Nucleus accumbens (tissue), 56 donors: ENCODE data around the gene NBPF3.
"Not testable (repeated sequence)": the region's sequence is repeated elsewhere in the genome, so short reads cannot be mapped to it uniquely, and the experiment has no call there.

Experiments used
- DNase-seq, 56 donors: peaks; one replicate each; lab custom pipeline; 2025; lab: John Stamatoyannopoulos, UW

NBPF3 gene, protein sequence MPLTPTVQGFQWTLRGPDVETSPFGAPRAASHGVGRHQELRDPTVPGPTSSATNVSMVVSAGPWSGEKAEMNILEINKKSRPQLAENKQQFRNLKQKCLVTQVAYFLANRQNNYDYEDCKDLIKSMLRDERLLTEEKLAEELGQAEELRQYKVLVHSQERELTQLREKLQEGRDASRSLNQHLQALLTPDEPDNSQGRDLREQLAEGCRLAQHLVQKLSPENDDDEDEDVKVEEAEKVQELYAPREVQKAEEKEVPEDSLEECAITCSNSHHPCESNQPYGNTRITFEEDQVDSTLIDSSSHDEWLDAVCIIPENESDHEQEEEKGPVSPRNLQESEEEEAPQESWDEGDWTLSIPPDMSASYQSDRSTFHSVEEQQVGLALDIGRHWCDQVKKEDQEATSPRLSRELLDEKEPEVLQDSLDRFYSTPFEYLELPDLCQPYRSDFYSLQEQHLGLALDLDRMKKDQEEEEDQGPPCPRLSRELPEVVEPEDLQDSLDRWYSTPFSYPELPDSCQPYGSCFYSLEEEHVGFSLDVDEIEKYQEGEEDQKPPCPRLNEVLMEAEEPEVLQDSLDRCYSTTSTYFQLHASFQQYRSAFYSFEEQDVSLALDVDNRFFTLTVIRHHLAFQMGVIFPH

DNA sequence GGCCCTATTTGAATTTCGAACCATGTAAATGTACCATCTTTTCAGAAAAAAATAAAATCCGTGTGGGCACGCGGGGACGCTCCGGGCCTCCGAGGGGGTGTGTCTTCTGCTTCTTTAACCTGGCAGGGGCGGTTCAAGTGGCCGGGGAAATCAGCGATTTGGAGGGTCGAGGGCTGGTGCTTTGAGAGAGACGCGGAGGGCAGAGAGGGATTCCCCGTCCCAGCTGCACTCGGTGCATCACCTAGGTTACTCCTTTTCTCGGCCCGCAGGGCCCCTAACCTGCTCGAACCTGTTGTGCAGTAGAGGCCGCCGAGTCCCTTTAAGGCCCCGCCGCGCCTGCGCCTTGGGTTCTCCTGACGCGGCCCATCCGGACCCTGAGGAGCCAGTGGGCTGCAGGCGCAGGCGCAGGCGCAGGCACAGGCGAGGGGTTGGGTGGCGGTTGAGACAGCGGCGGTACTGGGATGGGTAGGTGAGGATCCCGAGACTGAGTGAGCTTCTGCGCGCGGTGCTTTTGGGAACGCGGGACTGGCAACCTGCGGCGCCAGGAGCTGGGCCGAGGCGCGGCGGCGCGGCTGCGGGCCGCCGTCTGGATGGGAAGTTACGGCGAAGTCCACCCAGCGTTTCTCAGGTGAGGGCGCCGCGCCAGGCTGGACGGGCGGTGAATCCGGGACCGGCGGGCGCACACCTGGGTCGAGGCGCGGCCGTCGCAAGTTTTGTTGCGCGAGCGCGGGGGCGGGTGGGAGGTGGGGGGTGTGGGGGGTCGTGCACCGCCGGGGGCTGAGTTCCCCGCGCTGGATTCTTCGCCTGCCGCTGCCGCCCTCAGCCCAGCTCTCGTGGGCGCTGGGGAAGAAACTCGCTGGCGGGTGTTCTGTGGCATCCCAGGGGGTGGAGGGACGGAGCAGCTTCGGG lies at the start of gene NBPF3:
Gene NBPF3, plus strand, starts transcription at position 417 of the 909 bp plus-strand sequence. CDS start 4,950 bp downstream, outside the sequence.
- peak in 54 of 56 donors; percentile 22 to 92 (median 79) for DNase-seq

DNA sequence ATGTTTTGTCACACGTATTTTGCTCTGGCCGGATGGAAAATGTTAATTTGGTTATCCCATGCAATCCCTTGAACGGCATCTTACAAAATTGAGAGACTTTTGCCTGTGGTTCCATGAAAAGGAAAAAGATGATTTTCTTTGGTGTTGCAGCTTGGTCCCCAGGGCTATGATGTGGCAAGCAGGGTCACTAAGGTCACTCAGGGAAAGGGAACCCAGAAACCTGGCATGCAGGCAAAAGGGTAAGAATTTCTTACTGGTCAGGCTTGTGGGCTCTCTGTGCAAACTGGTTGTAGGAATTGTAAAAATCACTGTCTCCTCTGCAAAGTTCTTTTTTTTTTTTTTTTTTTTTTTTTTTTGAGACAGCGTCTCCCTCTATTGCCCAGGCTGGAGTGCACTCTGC lies 48.4 kb upstream of the NBPF3 start:
- DNase-seq: no peak

DNA sequence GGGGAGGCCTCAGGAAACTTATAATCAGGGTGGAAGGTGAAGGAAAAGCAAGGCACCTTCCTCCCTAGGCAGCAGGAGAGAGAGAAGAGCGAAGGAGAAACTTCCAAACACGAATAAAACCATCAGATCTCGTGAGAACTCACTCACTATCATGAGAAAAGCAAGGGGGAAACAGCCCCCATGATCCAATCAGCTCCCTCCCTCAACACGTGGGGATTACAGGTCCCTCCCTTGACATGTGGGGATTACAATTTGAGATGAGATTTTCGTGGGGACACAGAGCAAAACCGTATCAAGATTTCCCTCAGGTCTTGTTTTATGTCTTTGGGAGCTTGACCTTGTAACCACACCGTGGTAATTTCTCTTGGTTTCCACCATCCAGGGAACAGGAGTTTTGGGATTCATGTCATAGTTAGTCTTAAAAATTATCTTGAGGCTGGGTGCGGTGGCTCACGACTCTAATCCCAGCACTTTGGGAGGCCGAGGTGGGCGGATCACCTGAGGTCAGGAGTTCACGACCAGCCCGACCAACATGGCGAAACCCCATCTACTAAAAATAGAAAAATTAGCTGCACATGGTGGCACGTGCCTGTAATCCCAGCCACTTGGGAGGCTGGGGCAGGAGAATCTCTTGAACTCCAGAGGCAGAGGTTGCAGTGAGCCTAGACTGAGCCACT lies 47.2 kb upstream of the NBPF3 start:
- no peak for DNase-seq

DNA sequence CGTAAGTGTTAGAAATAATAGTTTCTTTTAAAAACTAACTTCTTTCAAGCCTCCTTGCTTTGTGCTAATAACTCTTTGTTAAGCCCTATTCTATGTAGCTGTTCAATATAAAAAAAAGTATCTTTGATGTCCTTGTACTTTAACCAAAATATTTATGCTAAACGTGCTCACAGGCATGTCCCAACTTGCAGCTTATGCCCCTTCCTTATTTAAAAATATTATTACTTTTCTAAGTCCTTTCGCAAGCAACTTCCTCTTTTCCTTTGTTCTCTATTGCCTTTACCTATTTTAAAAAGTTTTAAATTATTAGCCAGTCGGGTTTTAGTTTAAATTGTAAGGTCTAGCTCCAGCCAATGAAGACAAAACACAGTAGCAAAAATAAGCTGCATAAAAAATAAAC lies 43.4 kb upstream of the NBPF3 start:
- DNase-seq: no peak

DNA sequence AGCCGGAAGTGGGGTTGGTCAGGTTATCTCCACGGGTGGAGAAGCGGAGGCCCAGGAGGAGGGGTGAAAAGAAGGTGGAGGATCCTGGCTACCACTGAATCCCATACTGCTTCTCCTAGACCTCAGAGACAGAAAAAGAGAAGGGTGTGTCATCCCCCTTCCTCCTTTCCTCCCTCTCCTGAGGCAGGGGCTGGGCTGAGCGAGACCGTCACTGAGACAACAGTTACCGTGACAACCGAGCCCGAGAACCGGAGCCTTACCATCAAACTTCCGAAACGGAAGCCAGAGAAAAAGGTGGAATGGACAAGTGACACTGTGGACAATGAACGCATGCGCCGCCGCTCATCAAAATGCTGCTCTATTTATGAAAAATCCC lies 42.1 kb upstream of the NBPF3 start:
- DNase-seq: peak in 13 of 56 donors; percentile 1 to 51 (median 15)

DNA sequence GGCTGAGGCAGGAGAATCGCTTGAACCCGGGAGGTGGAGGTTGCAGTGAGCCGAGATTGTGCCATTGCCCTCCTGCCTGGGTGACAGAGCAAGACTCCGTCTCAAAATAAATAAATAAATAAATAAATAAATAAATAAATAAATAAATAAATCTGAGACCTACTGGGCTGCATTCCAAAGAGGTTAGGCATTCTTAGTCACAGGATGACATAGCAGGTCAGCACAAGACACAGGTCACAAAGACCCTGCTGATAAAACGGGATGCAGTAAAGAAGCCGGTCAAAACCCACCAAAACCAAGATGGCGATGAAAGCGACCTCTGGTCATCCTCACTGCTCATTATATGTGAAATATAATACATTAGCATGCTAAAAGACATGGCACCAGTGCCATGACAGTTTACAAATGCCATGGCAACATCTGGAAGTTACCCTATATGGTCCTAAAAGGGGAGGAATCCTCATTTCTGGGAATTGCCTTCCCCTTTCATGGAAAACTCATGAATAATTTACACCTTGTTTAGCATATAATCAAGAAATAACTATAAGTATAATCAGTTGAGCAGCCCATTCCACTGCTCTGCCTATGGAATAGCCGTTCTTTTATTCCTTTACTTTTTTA lies 38.1 kb upstream of the NBPF3 start:
- DNase-seq: not testable (repeated sequence)

DNA sequence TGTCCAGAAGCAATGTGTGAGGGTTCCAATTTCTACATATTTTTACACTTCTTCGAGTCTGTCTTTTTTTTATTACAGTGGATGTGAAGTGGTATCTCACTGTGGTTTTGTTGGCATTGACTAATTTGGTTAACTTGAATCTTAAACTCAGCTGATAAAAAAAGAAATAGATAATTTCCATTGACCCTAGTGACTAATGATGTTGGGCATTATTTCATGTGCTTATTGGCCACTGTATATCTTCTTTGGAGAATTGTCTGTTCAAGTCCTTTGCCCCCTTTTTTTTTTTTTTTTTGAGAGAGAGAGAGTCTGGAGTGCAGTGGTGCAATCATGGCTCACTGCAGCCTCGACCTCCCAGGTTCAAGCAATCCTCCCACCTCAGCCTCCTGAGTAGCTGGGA lies 33.3 kb upstream of the NBPF3 start:
- no peak for DNase-seq

DNA sequence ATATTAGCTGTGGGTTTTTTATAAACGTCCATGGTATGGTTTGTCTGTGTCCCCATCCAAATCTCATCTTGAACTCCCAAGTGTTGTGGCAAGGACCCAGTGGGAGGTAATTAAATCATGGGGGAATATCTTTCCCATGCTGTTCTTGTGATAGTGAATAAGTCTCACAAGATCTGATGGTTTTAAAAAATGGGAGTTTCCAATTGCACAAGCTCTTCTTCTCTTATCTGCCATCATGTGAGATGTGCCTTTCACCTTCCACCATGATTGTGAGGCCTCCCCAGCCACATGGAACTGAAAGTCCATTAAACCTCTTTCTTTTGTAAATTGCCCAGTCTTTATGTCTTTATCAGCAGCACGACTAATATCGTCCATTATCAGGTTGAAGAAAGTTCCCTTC lies 30.0 kb upstream of the NBPF3 start:
- DNase-seq: not testable (repeated sequence)

DNA sequence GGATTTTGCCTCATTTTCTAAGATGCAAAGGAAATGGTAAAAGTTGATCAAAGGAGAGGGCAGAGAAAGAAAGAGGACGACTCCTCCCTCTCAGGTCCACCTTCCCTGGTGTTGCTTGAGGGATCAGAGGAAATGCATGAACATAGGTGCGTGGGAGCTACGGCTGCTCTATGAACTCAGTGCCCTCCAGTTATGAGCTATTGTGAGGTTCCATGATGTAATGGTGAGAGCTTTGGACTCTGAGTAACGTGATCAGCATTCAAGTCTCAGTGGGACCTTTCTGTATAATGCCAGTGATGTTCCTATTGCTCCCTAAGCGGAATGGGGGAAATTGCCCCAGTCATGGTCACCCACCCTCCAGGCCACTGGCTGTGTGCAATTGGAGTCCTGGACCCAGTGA lies 25.9 kb upstream of the NBPF3 start:
- no peak for DNase-seq

DNA sequence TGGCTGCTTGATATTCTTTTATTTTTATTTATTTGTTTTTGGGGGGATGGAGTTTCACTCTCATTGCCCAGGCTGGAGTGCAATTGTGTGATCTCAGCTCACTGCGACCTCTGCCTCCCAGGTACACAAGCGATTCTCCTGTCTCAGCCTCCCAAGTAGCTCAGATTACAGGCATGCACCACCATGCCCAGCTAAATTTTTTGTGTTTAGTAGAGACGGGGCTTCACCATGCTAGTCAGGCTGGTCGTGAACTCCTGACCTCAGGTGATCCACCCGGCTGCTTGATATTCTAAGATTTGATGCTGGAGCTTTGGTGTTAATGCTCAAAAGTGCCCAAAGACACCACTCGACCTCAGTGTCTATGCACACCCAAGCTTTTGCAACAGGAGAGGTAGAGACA lies 19.6 kb upstream of the NBPF3 start:
- DNase-seq: not testable (repeated sequence)

DNA sequence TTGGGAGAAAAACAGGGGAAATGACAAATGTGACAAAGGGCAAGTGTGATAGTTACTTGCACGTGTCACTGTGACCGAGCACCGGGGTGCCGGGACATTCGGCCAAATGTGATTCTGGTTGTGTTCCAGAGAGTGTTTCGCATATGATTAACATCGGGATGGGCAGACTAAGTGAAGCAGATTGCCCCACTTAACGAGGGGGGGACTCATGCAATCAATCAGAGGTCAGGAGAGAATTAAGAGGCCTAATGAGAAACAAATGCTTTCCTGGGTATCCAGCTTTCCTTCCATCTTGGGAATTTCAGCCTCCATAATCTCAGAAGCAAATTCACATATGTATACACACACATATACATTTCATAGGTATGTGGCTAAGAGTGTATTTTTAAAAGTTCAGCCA lies 18.6 kb upstream of the NBPF3 start:
- DNase-seq: not testable (repeated sequence)

DNA sequence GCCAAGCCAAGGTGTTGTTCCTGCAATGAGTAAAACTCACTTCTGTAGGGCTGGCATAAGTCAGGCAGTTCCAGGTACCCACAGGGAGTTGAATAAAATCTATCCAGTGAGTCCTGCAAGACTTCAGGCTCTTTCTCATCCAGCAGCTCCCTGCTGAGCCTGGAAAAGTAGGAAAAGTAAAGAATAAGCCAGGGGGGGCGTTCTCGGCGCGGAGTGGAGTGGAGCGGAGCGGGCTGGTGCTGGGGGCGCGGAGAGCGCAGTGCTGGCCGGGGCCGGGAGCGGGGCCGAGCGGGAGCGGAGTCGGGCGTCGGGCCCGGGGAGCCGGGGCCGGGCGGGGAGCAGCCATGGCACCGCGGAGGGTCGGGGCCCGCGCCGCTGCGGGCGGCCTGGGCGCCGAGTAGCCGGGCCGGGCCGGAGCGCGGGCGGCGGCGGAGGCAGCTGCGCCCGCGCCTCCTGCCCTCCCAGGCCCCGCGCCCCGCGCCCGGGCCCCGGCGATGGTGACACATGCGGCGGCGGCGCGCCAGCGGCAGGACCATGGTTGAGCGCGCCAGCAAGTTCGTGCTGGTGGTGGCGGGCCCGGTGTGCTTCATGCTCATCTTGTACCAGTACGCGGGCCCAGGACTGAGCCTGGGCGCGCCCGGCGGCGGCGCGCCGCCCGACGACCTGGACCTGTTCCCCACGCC lies 12.0 kb upstream of the NBPF3 start:
- DNase-seq: not testable (repeated sequence)

DNA sequence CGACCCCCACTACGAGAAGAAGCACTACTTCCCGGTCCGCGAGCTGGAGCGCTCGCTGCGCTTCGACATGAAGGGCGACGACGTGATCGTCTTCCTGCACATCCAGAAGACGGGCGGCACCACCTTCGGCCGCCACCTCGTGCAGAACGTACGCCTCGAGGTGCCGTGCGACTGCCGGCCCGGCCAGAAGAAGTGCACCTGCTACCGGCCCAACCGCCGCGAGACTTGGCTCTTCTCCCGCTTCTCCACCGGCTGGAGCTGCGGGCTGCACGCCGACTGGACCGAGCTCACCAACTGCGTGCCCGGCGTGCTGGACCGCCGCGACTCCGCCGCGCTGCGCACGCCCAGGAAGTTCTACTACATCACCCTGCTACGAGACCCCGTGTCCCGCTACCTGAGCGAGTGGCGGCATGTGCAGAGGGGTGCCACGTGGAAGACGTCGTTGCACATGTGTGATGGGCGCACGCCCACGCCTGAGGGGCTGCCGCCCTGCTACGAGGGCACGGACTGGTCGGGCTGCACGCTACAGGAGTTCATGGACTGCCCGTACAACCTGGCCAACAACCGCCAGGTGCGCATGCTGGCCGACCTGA lies 11.4 kb upstream of the NBPF3 start:
- DNase-seq: not testable (repeated sequence)

DNA sequence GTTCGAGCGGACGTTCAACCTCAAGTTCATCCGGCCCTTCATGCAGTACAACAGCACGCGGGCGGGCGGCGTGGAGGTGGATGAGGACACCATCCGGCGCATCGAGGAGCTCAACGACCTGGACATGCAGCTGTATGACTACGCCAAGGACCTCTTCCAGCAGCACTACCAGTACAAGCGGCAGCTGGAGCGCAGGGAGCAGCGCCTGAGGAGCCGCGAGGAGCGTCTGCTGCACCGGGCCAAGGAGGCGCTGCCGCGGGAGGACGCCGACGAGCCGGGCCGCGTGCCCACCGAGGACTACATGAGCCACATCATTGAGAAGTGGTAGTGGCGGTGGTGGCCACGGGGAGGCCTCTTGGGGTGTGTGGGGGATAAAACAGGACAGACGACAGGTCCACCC lies 10.7 kb upstream of the NBPF3 start:
- DNase-seq: not testable (repeated sequence)

DNA sequence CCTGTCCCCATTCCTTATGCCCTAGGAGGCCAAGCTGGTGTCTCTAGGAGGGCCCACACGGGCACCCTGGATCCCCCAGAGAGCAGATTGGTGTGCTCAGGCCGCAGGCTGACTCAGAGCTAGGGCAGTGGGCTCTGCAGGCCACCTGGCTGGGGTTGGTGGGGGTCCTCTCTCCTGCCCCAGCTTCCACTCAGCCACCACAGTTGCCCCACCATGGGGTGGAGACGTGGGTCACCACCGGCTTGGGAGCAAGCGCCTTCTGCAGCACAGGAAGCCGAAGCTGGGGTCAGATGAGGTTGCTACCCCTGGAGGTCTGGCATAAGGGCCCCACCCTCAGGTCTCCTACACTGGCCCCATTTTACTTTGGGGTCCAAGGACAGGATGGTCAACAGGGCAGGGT lies 9.1 kb upstream of the NBPF3 start:
- not testable (repeated sequence) for DNase-seq

DNA sequence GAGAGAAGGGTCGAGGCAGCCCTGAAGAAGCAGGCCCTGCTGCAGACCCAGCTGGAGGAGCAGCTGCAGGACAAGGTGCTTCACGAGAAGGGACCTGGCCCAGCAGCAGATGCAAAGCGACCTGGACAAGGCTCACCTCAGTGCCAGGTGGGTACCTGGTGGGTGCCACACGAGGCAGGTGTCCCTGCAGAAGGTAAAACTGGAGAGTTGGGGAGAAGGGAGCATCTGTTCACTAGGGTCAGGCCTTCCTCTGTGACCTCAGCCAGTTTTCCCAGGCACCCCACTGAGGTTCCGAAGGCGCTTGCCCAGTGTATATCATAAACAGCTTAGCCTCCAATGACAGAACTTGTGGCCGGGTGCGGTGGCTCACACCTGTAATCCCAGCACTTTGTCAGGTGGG lies 5.5 kb upstream of the NBPF3 start:
- DNase-seq: no peak

DNA sequence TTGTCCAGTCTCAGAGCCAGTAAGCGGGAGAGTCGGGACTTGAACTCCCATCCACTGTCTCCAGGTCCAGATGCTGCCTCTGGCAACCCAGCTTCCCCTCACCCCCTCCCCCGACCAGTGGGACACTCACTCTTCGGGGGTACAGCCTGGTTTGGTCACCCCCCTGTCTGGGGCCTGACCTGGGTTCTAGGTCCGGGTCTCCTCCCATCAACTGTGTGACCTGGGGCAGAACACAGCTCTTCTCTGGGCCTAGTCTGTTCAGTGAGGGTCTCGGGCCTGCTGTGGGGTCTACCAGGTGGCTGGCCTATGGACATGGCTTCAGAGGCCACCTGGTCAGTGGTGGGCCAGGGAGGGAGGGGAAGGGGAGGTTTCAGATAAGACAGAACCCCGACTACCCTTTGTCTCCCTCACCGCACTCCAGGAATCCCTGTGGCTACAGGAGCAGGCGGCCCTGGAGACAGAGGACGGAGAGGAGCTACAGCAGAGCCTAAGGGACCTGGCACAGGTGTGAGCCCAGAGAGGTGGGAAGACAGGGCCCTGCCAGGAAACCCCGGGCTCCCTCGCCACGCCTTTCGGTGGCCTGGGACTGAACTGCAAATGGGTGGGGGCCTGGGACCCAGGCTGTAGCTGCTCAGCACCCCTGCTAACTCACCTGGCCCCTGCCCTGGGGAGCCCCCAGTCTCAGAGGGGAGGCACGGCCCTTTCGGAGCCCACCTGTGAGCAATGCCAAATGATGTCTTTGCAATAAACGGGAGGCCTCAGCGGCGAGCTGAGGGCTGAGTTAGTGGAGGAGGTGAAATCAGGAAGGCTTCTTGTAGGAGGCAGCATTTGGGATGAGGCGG lies 4.1 kb upstream of the NBPF3 start:
- no peak for DNase-seq
